DOHH2 (cell line): ENCODE measurements around the gene CNPY2.
"Not testable (repeated sequence)": the region's sequence is repeated elsewhere in the genome, so short reads cannot be mapped to it uniquely, and the experiment has no call there.

Experiments
- H3F3A ChIP-seq: fragments of 200-600 bp; sonication (generic), shearing (Covaris generic); 2 replicates; pipeline ENCODE4 v1.6.0; 2016; ENCODE audit warnings: antibody characterized with exemption, mild to moderate bottlenecking; ENCODE audit not compliant: control insufficient read depth, insufficient read depth
- H3K27ac ChIP-seq: fragments of 200-600 bp; sonication (generic); 2 replicates; pipeline ENCODE4 v1.5.1; 2014; ENCODE audit warnings: low read depth, mild to moderate bottlenecking, low read length, moderate library complexity
- H3K27me3 ChIP-seq: fragments of 200-600 bp; sonication (generic); 2 replicates; pipeline ENCODE4 v1.6.1; 2014; ENCODE audit warnings: mild to moderate bottlenecking, low read length, mixed read lengths; ENCODE audit not compliant: control insufficient read depth
- H3K36me3 ChIP-seq: fragments of 200-600 bp; sonication (generic); 2 replicates; pipeline ENCODE4 v1.6.1; 2014; ENCODE audit warnings: mild to moderate bottlenecking, low read length, moderate library complexity, mixed read lengths; ENCODE audit not compliant: control insufficient read depth
- H3K4me1 ChIP-seq: fragments of 200-600 bp; sonication (generic); 2 replicates; pipeline ENCODE4 v1.6.1; 2014; ENCODE audit warnings: mild to moderate bottlenecking, low read length, mixed read lengths; ENCODE audit not compliant: control insufficient read depth
- H3K4me2 ChIP-seq: fragments of 200-600 bp; sonication (generic); 2 replicates; pipeline ENCODE4 v1.6.0; 2014; ENCODE audit warnings: mild to moderate bottlenecking, low read length, moderate library complexity
- H3K4me3 ChIP-seq: fragments of 200-600 bp; sonication (generic); 2 replicates; pipeline ENCODE4 v1.5.1; 2014; ENCODE audit warnings: mild to moderate bottlenecking, low read length, mixed read lengths
- H3K79me2 ChIP-seq: fragments of 200-600 bp; sonication (generic); 2 replicates; pipeline ENCODE4 v1.6.1; 2014; ENCODE audit warnings: mild to moderate bottlenecking, low read length, mixed read lengths; ENCODE audit not compliant: control insufficient read depth
- H3K9me2 ChIP-seq: fragments of 200-600 bp; sonication (generic); replicated peaks from 2 replicates; pipeline ENCODE4 v1.6.1; 2014; ENCODE audit warnings: mild to moderate bottlenecking, low read length, mixed read lengths; ENCODE audit not compliant: control insufficient read depth
- H3K9me3 ChIP-seq: fragments of 200-600 bp; sonication (generic); 2 replicates; pipeline ENCODE4 v1.6.1; 2014; ENCODE audit warnings: antibody characterized with exemption, low read length, mixed read lengths; ENCODE audit not compliant: control insufficient read depth, insufficient read depth
- H4K20me1 ChIP-seq: fragments of 200-600 bp; sonication (generic); 2 replicates; pipeline ENCODE4 v1.6.0; 2014; ENCODE audit warnings: low read depth, mild to moderate bottlenecking, antibody characterized with exemption, low read length, moderate library complexity; ENCODE audit not compliant: control insufficient read depth, insufficient read depth
- EZH2phosphoT487 ChIP-seq: fragments of 200-600 bp; sonication (generic); IDR thresholded peaks from 2 replicates; pipeline ENCODE4 v1.6.1; 2017; ENCODE audit warnings: borderline replicate concordance, mild to moderate bottlenecking, antibody characterized with exemption, low read length, moderate library complexity, mixed read lengths
- TF ChIP-seq, protein P1 (sequence below): fragments of 200-600 bp; sonication (generic); IDR thresholded peaks from one replicate; pipeline ENCODE4 v1.5.1; 2014; ENCODE audit warnings: antibody characterized with exemption, mild to moderate bottlenecking, low read depth, low read length; ENCODE audit not compliant: poor library complexity, severe bottlenecking

The CNPY2 gene

DNA sequence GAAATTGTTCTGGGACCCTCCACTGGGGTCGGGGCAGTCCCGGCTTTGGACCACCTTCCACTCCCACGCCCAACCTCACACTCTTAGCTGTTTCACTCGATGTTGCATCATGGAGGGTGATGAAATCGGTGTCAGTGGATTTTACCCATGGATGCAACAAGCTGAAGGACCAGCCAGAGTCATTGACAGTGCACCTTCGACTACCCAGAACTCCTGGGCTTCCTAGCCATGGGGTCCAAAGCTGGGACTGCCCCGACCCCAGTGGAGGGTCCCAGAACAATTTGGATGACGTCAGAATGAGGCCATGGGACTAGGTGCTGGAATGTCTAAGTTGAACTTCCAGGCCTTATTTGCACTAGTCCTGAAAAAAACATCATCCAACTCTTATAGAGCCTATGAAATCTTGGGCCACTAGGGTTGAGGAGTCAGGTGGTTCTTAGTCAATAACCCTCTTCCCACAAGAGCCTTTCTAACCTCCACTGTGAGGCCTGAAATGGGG is 22.0 kb upstream of the CNPY2 start:
- Histone ChIP-seq H3K79me2 (peaks cover 20% of the 10 kb centered on the region), H3K36me3 (peaks cover 27% of the 10 kb centered on the region), H3K27me3 (no peaks in the 10 kb centered on the region), H3K9me3 (no peaks in the 10 kb centered on the region), H3F3A (peaks cover 25% of the 10 kb centered on the region), H4K20me1 (no peaks in the 10 kb centered on the region), H3K9me2 (no peaks in the 10 kb centered on the region), H3K27ac (peak overlapping the region; percentile 88), H3K4me3 (peak overlapping the region; percentile 70), H3K4me1 (peaks cover 62% of the 10 kb centered on the region), H3K4me2 (peak overlapping the region; percentile 93)
- TF ChIP-seq EZH2phosphoT487: no peak
- TF ChIP-seq, protein P1, sequence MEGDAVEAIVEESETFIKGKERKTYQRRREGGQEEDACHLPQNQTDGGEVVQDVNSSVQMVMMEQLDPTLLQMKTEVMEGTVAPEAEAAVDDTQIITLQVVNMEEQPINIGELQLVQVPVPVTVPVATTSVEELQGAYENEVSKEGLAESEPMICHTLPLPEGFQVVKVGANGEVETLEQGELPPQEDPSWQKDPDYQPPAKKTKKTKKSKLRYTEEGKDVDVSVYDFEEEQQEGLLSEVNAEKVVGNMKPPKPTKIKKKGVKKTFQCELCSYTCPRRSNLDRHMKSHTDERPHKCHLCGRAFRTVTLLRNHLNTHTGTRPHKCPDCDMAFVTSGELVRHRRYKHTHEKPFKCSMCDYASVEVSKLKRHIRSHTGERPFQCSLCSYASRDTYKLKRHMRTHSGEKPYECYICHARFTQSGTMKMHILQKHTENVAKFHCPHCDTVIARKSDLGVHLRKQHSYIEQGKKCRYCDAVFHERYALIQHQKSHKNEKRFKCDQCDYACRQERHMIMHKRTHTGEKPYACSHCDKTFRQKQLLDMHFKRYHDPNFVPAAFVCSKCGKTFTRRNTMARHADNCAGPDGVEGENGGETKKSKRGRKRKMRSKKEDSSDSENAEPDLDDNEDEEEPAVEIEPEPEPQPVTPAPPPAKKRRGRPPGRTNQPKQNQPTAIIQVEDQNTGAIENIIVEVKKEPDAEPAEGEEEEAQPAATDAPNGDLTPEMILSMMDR: no peak

DNA sequence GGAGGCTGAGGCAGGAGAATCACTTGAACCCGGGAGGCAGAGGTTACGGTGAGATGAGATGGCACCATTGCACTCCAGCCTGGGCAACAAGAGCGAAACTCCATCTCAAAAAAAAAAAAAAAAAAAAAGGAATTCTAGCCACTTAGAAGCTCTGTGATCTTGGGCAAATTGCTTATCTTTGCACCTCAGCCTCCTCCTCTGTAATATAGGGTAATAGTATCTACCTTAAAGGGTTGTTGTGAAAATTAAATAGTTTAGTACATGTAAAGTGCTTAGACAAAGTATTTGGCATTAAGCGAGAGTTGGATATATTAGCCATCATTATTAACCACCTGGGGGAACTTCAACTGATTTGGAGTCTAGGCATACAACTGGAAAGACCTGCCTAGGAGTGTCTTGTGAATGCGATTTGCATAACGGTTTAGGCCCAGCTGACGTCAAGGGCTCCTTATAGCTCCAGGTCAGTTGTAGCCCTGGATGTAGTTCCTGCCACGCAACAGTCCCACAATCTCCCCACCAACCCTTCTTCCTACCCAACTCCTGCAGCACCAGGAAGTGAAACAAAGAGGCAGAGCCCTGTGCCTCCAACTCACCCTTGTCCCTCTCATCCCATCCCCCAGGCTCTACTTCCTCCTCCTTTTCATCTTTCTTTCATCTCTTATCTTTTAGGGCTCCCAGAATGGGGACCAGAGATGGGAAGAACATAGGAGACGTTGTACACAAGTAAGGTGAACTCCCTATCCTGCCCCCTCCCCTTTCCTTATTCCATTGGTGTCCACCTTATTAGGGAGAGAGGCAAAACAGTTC is 20.8 kb upstream of the CNPY2 start:
- Histone ChIP-seq H3K79me2 (peaks cover 28% of the 10 kb centered on the region), H3K4me3 (peak overlapping the region; percentile 70), H3K9me2 (no peaks in the 10 kb centered on the region), H3K27me3 (no peaks in the 10 kb centered on the region), H3F3A (peaks cover 25% of the 10 kb centered on the region), H3K27ac (peak overlapping the region; percentile 88), H3K9me3 (no peaks in the 10 kb centered on the region), H3K4me2 (peak overlapping the region; percentile 93), H3K4me1 (peaks cover 70% of the 10 kb centered on the region), H4K20me1 (no peaks in the 10 kb centered on the region), H3K36me3 (peaks cover 25% of the 10 kb centered on the region)
- TF ChIP-seq, protein P1: no peak
- TF ChIP-seq EZH2phosphoT487: no peak

DNA sequence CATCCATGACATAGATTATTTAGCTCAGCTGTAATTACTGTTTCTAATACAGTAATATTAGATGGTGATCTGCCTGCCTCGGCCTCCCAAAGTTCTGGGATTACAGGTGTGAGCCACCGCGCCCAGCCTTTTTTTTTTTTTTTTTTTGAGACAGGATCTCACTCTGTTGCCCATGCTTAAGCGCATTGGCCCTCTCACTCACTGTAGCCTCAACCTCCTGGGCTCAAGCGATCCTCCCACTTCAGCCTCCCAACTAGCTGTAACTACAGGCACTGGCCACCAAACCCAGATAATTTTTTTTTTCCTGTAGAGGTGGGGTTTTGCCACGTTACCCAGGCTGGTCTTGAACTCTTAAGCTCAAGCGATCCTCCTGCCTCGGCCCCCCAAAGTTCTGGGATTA is 19.7 kb upstream of the CNPY2 start:
- Histone ChIP-seq H3K27ac (peak overlapping the region; percentile 88), H3F3A (peaks cover 23% of the 10 kb centered on the region), H3K4me1 (peaks cover 67% of the 10 kb centered on the region), H3K4me2 (0 out of 2 replicates have a peak overlapping the region, but pooled peaks have one; percentile 93), H3K79me2 (peaks cover 34% of the 10 kb centered on the region), H3K36me3 (peaks cover 26% of the 10 kb centered on the region)
- not testable (repeated sequence) for H3K9me3 ChIP-seq, H3K9me2 ChIP-seq, H3K27me3 ChIP-seq, H3K4me3 ChIP-seq, H4K20me1 ChIP-seq

DNA sequence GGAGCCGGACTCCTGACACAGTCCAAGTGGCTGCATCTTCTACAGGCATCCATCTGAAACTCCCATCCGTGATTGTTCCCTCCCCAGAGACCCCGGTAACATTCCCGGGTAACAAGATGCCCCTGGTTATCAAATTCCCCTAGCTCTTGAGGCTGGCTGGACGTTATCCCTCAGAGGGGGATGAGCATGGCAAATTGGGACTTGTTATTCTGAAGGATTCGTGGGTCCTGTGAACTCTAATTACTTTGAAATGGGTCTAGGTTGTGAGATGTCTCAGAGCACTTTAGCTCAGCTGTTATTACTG is 18.7 kb upstream of the CNPY2 start:
- H4K20me1 ChIP-seq: no peaks in the 10 kb centered on the region
- H3K79me2 ChIP-seq: peaks cover 34% of the 10 kb centered on the region
- TF ChIP-seq, protein P1: no peak
- TF ChIP-seq EZH2phosphoT487: no peak
- no peaks in the 10 kb centered on the region for H3K27me3 ChIP-seq
- peak overlapping the region; percentile 94 for H3K4me3 ChIP-seq
- H3K27ac ChIP-seq: peak overlapping the region; percentile 88
- H3K4me2 ChIP-seq: peak overlapping the region; percentile 99
- H3K9me2 ChIP-seq: no peaks in the 10 kb centered on the region
- H3F3A ChIP-seq: peaks cover 23% of the 10 kb centered on the region
- H3K9me3 ChIP-seq: no peaks in the 10 kb centered on the region
- H3K4me1 ChIP-seq: peaks cover 63% of the 10 kb centered on the region
- H3K36me3 ChIP-seq: peaks cover 26% of the 10 kb centered on the region
